ENCODE measurements around the gene TLR9.

The TLR9 gene

DNA sequence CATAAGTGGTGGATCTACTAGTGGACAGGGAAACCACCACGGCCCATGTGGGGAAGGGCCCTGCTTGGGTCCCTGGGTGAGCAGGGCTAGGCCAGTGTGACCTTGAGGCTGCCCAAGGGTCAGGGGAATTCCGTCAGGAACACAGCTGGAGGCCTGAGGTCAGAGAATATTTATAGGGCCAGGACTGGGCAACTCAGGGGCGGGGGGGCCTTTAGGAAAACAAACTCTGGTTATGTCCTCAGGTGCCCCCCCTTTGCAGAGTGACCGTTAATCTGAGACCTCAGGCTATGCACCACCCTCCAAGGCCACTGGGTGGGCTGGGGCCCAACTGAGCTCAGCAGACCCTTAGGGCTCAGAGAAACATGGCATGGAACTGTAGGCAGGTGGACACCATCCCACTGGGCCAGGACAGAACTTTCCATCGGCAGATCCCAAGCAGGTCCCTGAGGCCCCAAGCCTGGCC is 11.0 kb upstream of the TLR9 start:
- CTCF ChIA-PET, result interaction anchor here (0.6 to 2.1 kb wide), 3 partner anchors 16 to 301 kb away, joined by 3 to 9 read pairs (median 5); no protein-coding TSS in a partner anchor
- POLR2A ChIA-PET, result interaction anchor here (0.8 kb wide), 1 partner anchor 40 kb away, joined by 3 read pairs; no protein-coding TSS in a partner anchor
- TF ChIP-seq HDGF (IDR thresholded peaks at IDR 0.05; ENCODE audit: borderline replicate concordance), result no peak
- DNase-seq (ENCODE audit: extremely low spot score), result no peak

DNA sequence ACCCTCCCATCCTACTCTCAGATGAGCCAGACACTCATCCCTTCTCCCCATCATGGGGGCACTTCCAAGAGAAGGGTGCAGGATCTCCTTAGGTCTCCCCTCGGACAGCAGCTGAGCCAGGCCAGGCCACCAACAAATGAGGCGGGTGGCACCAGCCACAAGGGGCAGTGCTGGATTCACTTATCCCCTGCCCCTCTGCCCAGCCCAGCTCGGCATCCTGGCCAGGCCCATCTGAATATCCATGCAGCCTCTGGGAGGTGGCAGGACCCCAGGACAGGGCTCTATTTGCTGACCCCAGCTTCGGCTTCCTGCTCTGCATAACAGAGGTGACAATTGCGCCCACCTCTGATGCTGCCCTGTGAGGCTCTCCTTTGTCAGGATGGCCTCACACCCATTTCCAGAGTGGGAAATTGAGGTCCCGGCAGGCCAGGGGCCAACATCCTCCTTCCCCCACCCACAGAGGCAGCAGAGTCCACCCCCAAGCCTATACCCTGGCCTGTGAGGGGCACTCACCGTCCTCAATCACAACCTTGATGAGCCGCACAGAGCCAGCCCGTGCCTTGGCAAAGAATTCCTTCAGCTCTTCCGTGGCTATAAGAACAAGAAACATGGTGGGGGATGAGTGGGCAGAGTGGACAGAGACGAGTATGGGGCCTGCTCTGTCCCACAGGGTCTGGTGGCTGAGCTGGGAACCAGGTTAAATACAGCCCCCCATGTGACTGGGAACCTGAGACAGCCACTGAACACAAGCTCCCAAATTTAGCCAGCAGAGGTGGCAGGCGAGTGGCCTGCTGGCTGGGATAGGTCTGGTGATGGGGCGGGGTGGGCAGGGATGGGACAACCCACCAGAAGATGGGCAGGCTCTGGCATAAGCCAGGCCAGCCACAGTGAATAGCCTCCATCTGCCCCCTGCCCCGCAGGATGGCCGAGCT is 9.3 kb upstream of the TLR9 start:
- no peak for DNase-seq (ENCODE audit: extremely low spot score)
- TF ChIP-seq SUZ12 (IDR thresholded peaks at IDR 0.05), result no peak
- TF ChIP-seq, protein P1, sequence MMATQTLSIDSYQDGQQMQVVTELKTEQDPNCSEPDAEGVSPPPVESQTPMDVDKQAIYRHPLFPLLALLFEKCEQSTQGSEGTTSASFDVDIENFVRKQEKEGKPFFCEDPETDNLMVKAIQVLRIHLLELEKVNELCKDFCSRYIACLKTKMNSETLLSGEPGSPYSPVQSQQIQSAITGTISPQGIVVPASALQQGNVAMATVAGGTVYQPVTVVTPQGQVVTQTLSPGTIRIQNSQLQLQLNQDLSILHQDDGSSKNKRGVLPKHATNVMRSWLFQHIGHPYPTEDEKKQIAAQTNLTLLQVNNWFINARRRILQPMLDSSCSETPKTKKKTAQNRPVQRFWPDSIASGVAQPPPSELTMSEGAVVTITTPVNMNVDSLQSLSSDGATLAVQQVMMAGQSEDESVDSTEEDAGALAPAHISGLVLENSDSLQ (IDR thresholded peaks at IDR 0.05), result no peak
- TF ChIP-seq NFRKB (IDR thresholded peaks at IDR 0.05), result no peak
- no peak for TF ChIP-seq TARDBP (IDR thresholded peaks at IDR 0.05)
- TF ChIP-seq SP1 (IDR thresholded peaks at IDR 0.05), result no peak
- no peak for TF ChIP-seq BHLHE40 (IDR thresholded peaks at IDR 0.05; ENCODE audit: borderline replicate concordance)
- TF ChIP-seq HDGF (IDR thresholded peaks at IDR 0.05; ENCODE audit: borderline replicate concordance), result no peak
- no peak for TF ChIP-seq ARNT (IDR thresholded peaks at IDR 0.05)
- TF ChIP-seq CTBP1 (IDR thresholded peaks at IDR 0.05; ENCODE audit: borderline replicate concordance), result no peak
- no peak for TF ChIP-seq FOXM1 (IDR thresholded peaks at IDR 0.05; ENCODE audit: borderline replicate concordance)
- no peak for TF ChIP-seq ZNF384 (IDR thresholded peaks at IDR 0.05)
- TF ChIP-seq L3MBTL2 (conservative IDR thresholded peaks at IDR 0.05), result no peak
- CTCF ChIA-PET, result interaction anchor here (0.6 to 1.0 kb wide), 2 partner anchors 14 to 77 kb away, joined by 3 read pairs; no protein-coding TSS in a partner anchor
- POLR2A ChIA-PET, result interaction anchor here (1.4 to 1.9 kb wide), 2 partner anchors 14 to 43 kb away, joined by 4 to 5 read pairs; no protein-coding TSS in a partner anchor

DNA sequence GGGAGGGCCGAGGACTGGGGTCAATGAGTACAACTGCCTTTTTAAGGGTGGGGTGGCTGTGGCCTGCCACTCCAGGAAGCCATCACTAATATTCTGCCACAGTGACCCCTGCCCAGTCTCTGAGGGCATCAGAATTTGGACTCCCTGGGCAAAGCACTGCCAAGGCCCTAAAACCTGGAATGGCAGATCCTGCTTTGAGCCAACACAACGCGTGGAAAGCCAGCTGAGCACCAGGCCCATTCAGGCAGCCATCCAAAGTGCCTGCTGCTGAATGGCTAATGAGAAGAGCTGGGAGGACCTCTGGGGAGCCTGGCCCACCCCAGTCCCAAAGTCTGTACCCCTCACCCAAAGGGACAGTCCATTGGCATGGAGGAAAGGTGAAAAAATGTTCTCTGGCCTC is 8.5 kb upstream of the TLR9 start:
- TF ChIP-seq ELF4 (IDR thresholded peaks at IDR 0.05) (no peak), SP1 (IDR thresholded peaks at IDR 0.05) (no peak), FOXK2 (IDR thresholded peaks at IDR 0.05) (no peak), CTBP1 (IDR thresholded peaks at IDR 0.05; ENCODE audit: borderline replicate concordance) (no peak), TARDBP (IDR thresholded peaks at IDR 0.05) (no peak), ARNT (IDR thresholded peaks at IDR 0.05) (no peak), HDGF (IDR thresholded peaks at IDR 0.05; ENCODE audit: borderline replicate concordance) (no peak), SUZ12 (IDR thresholded peaks at IDR 0.05) (no peak), BHLHE40 (IDR thresholded peaks at IDR 0.05; ENCODE audit: borderline replicate concordance) (no peak), ZNF384 (IDR thresholded peaks at IDR 0.05) (no peak), FOXA1 (IDR thresholded peaks at IDR 0.05) (no peak), FOXM1 (IDR thresholded peaks at IDR 0.05; ENCODE audit: borderline replicate concordance) (no peak), NFRKB (IDR thresholded peaks at IDR 0.05) (no peak), L3MBTL2 (conservative IDR thresholded peaks at IDR 0.05) (no peak)
- TF ChIP-seq, protein P1 (IDR thresholded peaks at IDR 0.05), result no peak
- POLR2A ChIA-PET, result interaction anchor here (1.4 to 1.9 kb wide), 2 partner anchors 14 to 43 kb away, joined by 4 to 5 read pairs; no protein-coding TSS in a partner anchor
- CTCF ChIA-PET, result interaction anchor here (0.6 to 1.0 kb wide), 2 partner anchors 13 to 76 kb away, joined by 3 read pairs; no protein-coding TSS in a partner anchor
- no peak for DNase-seq (ENCODE audit: extremely low spot score)

DNA sequence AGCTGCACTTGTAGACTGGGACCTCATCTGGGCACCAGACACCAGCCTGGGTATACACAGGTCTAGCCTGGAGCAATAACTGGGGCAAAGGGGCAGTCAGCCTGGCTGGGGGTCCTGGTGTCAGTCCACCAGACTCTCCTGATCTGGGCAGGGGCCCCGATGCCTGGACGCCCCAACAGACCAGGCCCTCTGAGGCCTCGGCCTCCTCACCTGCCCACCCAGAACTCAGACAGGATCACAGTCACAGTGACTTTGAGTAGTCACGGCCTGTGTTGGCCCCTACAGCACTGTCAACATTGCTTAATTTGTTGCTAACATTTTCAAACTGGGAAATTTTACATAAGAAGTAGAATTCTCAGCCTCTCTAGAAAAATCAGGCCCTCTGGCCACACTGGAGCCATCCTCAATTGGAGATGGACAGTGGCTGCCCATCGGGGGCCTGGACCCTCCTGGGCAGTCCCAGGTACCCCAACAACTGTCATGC is 7.7 kb upstream of the TLR9 start:
- POLR2A ChIA-PET, result interaction anchor here (0.6 to 1.2 kb wide), 2 partner anchors 54 to 106 kb away, joined by 3 read pairs; partner anchors contain the start of gene GLYCTK
- CTCF ChIA-PET, result interaction anchor here (0.7 to 2.2 kb wide), 5 partner anchors 10 to 203 kb away, joined by 3 to 12 read pairs (median 6); partner anchors contain the start of gene WDR82
- no peak for DNase-seq (ENCODE audit: extremely low spot score)
- TF ChIP-seq FOXK2 (IDR thresholded peaks at IDR 0.05) (no peak), NFRKB (IDR thresholded peaks at IDR 0.05) (no peak), L3MBTL2 (conservative IDR thresholded peaks at IDR 0.05) (no peak), FOXA1 (IDR thresholded peaks at IDR 0.05) (no peak), HDGF (IDR thresholded peaks at IDR 0.05; ENCODE audit: borderline replicate concordance) (no peak), ZNF384 (IDR thresholded peaks at IDR 0.05) (no peak), BHLHE40 (IDR thresholded peaks at IDR 0.05; ENCODE audit: borderline replicate concordance) (no peak), CTBP1 (IDR thresholded peaks at IDR 0.05; ENCODE audit: borderline replicate concordance) (no peak), FOXM1 (IDR thresholded peaks at IDR 0.05; ENCODE audit: borderline replicate concordance) (no peak), ARNT (IDR thresholded peaks at IDR 0.05) (no peak), ELF4 (IDR thresholded peaks at IDR 0.05) (no peak), LEF1 (IDR thresholded peaks at IDR 0.05; ENCODE audit: borderline replicate concordance) (no peak), SUZ12 (IDR thresholded peaks at IDR 0.05) (no peak), TARDBP (IDR thresholded peaks at IDR 0.05) (no peak)
- TF ChIP-seq, protein P1 (IDR thresholded peaks at IDR 0.05), result no peak

DNA sequence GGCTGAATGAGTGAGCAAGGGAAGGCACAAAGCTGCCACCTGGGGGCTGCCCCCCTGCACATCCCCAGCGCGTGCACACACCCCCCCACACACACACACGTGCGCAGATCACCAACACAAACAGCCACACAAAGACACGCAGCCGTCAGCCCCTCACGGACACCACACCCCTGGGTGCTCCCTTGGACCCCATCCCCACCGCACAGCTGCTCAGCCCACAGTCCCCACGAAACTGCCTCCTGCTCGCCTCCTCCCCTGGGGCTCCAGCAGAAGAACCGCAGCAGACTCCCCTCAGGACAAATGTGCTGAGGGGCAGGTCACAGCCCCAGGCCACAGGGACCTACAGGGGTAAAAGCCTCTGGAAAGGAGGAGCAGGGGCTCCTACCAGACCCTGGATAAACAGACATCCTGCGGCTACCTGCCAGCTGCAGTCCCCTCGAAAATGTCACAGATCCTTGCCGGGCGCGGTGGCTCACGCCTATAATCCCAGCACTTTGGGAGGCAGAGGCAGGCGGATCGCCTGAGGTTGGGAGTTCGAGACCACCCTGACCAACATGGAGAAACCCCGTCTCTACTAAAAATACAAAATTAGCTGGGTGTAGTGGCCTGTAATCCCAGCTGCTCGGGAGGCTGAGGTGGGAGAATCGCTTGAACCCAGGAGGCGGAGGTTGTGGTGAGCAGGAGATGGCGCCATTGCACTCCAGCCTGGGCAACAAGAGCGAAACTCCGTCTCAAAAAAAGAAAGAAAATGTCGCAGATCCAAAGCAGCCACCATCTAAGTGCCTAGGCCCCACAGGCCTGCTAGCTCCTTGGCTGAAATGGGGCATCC is 7.0 kb upstream of the TLR9 start:
- TF ChIP-seq NFRKB (IDR thresholded peaks at IDR 0.05) (no peak), L3MBTL2 (conservative IDR thresholded peaks at IDR 0.05) (no peak), SP1 (IDR thresholded peaks at IDR 0.05) (no peak), FOXM1 (IDR thresholded peaks at IDR 0.05; ENCODE audit: borderline replicate concordance) (no peak), ELF4 (IDR thresholded peaks at IDR 0.05) (no peak), ARNT (IDR thresholded peaks at IDR 0.05) (no peak), BHLHE40 (IDR thresholded peaks at IDR 0.05; ENCODE audit: borderline replicate concordance) (no peak), CTBP1 (IDR thresholded peaks at IDR 0.05; ENCODE audit: borderline replicate concordance) (no peak), FOXA1 (IDR thresholded peaks at IDR 0.05) (no peak), TARDBP (IDR thresholded peaks at IDR 0.05) (no peak), LEF1 (IDR thresholded peaks at IDR 0.05; ENCODE audit: borderline replicate concordance) (no peak), HDGF (IDR thresholded peaks at IDR 0.05; ENCODE audit: borderline replicate concordance) (no peak)
- TF ChIP-seq, protein P1 (IDR thresholded peaks at IDR 0.05), result no peak
- DNase-seq (ENCODE audit: extremely low spot score), result no peak
- CTCF ChIA-PET, result interaction anchor here (0.5 to 2.2 kb wide), 13 partner anchors 10 to 214 kb away, joined by 3 to 12 read pairs (median 5); partner anchors contain the start of gene WDR82
- POLR2A ChIA-PET, result interaction anchor here (0.6 to 1.2 kb wide), 3 partner anchors 8 to 107 kb away, joined by 3 to 4 read pairs (median 3); partner anchors contain the start of gene GLYCTK

Measured in HEK293T (cell line).